ENCODE results near the gene ADTRP. TPM values are rescaled to one million over a fixed set of nuclear protein-coding genes. Genes with fewer than 3 reads are reported as not detected.
A peak's percentile ranks its signal among the peaks of the same experiment; 100 is the strongest.

Gene ADTRP
- total RNA-seq, 4 donors from 2014 or later = 119 to 199 (median 181) TPM

DNA sequence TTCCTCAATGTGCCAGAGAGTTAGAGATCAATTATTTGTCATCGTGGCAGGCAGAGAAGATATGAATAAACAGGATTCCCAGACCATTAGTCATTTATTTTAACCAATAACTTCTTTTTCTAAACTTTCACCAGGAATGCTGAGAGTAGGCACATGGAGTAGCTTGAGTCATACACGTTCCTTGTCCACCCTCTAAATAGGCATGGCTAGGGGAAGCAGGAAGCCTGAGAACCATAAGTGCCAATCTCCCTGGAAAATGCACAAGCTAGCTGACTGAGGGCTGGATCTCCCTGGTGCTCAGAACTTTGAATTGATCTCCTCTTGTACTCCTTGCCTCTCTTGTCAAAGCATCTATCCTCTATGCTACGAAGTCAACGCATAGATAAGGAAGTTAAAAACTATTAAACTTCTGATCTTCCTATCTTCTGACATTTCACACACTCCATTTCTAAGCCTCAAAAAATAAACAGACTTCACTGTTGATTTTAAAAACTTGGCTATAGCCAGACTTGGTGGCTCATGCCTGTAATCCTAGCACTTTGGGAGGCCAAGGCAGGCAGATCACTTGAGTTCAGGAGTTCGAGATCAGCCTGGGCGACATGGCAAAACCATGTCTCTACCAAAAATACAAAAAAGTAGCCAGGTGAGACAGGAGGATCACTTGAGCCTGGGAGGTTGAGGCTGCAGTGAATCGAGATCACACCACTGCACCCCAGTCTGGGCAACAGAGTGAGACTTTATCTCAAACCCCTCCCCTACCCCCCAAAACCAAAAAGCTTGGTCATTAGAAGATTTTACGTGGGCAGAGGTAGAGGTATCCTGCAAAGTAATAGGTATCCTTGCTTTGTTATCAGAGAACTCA is 11.8 kb downstream of the ADTRP start:
- intact Hi-C loops (cut with DNase I; ENCODE audit: low total_unique reads) = no loop called here
- TF ChIP-seq CTCF (IDR thresholded peaks at IDR 0.05) (no peak), POLR2A (IDR thresholded peaks at IDR 0.05) (no peak), EP300 (IDR thresholded peaks at IDR 0.05; ENCODE audit: low read depth) (no peak), POLR2AphosphoS5 (IDR thresholded peaks at IDR 0.05) (peak in 1 of 3 donors; percentile 53)
- Histone ChIP-seq H3K4me3 (no peak overlapping the region), H3K4me1 (peaks cover 31 to 71% (median 55%) of the 10 kb centered on the region in 4 donors), H3K36me3 (no peaks in the 10 kb centered on the region), H3K27me3 (no peaks in the 10 kb centered on the region), H3K9me3 (no peaks in the 10 kb centered on the region), H3K27ac (peak overlapping the region in 3 of 4 donors; percentile 38 to 57 (median 44))
- no peak for DNase-seq
- in situ Hi-C loops (cut with MboI; ENCODE audit: low pct_ligation_motif_present in 1 of 4, low pct_unique_long_range_greater_than_20kb in 1 of 4, low sequenced_read_pairs in 3 of 4) = no loop called here
- WGBS, 2 donors (ENCODE audit: low coverage in 1 of 2) = 67 to 68% methylated on average over 6 to 8 of the region's 8 CpGs

GRCh38 chr6:11766043-11766442 is 12.6 kb downstream of the ADTRP start:
- intact Hi-C loops (cut with DNase I; ENCODE audit: low total_unique reads) (no loop called here), in situ Hi-C loops (cut with MboI; ENCODE audit: low pct_ligation_motif_present in 1 of 4, low pct_unique_long_range_greater_than_20kb in 1 of 4, low sequenced_read_pairs in 3 of 4) (no loop called here)
- TF ChIP-seq POLR2AphosphoS5 (IDR thresholded peaks at IDR 0.05) (no peak), CTCF (IDR thresholded peaks at IDR 0.05) (no peak), POLR2A (IDR thresholded peaks at IDR 0.05) (no peak), EP300 (IDR thresholded peaks at IDR 0.05; ENCODE audit: low read depth) (no peak)
- WGBS, 2 donors (ENCODE audit: low coverage in 1 of 2) = 40 to 66% methylated on average over 2 of the region's 2 CpGs
- Histone ChIP-seq H3K36me3 (no peaks in the 10 kb centered on the region), H3K27me3 (no peaks in the 10 kb centered on the region), H3K4me3 (no peak overlapping the region), H3K27ac (peak overlapping the region in 2 of 4 donors; percentile 44 to 57), H3K9me3 (no peaks in the 10 kb centered on the region), H3K4me1 (peaks cover 26 to 75% (median 53%) of the 10 kb centered on the region in 4 donors)
- no peak for DNase-seq

DNA sequence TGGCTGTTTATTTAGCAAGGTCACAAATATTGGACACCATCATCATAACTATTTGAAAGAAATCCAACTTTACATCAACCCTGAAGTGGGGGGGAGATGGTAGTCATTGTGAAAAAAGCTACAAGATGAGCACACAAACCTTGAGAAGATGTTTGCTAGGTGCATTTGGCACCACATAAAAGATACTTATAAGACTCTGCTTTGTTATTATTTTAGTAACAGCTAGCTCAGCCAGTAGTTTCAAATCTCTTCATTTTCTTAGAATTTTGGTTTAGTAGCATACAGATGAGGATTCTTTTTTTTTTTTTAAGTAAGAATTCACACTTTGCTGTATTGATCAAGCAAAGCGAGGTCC is 14.4 kb downstream of the ADTRP start:
- Histone ChIP-seq H3K27me3 (no peaks in the 10 kb centered on the region), H3K4me1 (peaks cover 16 to 63% (median 38%) of the 10 kb centered on the region in 4 donors), H3K27ac (peak overlapping the region; percentile 68 to 78 (median 74)), H3K4me3 (no peak overlapping the region), H3K9me3 (no peaks in the 10 kb centered on the region), H3K36me3 (no peaks in the 10 kb centered on the region)
- intact Hi-C loops (cut with DNase I; ENCODE audit: low total_unique reads) (no loop called here), in situ Hi-C loops (cut with MboI; ENCODE audit: low pct_ligation_motif_present in 1 of 4, low pct_unique_long_range_greater_than_20kb in 1 of 4, low sequenced_read_pairs in 3 of 4) (no loop called here)
- no peak for DNase-seq
- 89 to 97% methylated on average over 1 of the region's 1 CpG for WGBS, 2 donors (ENCODE audit: low coverage in 1 of 2)
- TF ChIP-seq EP300 (IDR thresholded peaks at IDR 0.05; ENCODE audit: low read depth) (no peak), POLR2A (IDR thresholded peaks at IDR 0.05) (no peak), POLR2AphosphoS5 (IDR thresholded peaks at IDR 0.05) (no peak), CTCF (IDR thresholded peaks at IDR 0.05) (no peak)

- in situ Hi-C loops (cut with MboI; ENCODE audit: low pct_ligation_motif_present in 1 of 4, low pct_unique_long_range_greater_than_20kb in 1 of 4, low sequenced_read_pairs in 3 of 4) (no loop called here), intact Hi-C loops (cut with DNase I; ENCODE audit: low total_unique reads) (no loop called here)
- H3K36me3 ChIP-seq = no peaks in the 10 kb centered on the region
- H3K4me1 ChIP-seq = peaks cover 16 to 58% (median 35%) of the 10 kb centered on the region in 4 donors
- H3K27me3 ChIP-seq = no peaks in the 10 kb centered on the region
- H3K4me3 ChIP-seq = no peak overlapping the region
- no peaks in the 10 kb centered on the region for H3K9me3 ChIP-seq
- TF ChIP-seq POLR2AphosphoS5 (IDR thresholded peaks at IDR 0.05) (peak in 2 of 3 donors; percentile 55 to 62), CTCF (IDR thresholded peaks at IDR 0.05) (no peak), POLR2A (IDR thresholded peaks at IDR 0.05) (no peak), EP300 (IDR thresholded peaks at IDR 0.05; ENCODE audit: low read depth) (peak; percentile 33)
- DNase-seq = no peak
- WGBS, 2 donors (ENCODE audit: low coverage in 1 of 2) = 73 to 84% methylated on average over 2 to 4 of the region's 4 CpGs
- peak overlapping the region; percentile 68 to 78 (median 74) for H3K27ac ChIP-seq
Observed at GRCh38 chr6:11763460-11764249, 14.9 kb downstream of the ADTRP start.
